Fibroblast of villous mesenchyme (primary cell): ENCODE measurements around the gene NUDT4. TPM values are rescaled to one million over a fixed set of nuclear protein-coding genes. Genes with fewer than 3 reads are reported as not detected.
"Not testable (repeated sequence)": the region's sequence is repeated elsewhere in the genome, so short reads cannot be mapped to it uniquely, and the experiment has no call there.

Experiments
- DNase-seq: peaks from one replicate; pipeline ENCODE4 v3.0.0-alpha.2; 2010; ENCODE audit warnings: low read depth
- H3K4me3 ChIP-seq: 2 replicates; pipeline ENCODE4 v1.5.1; 2011; ENCODE audit warnings: low read depth, mild to moderate bottlenecking, low read length
- CTCF ChIP-seq: IDR thresholded peaks from 2 replicates; pipeline ENCODE4 v1.5.1; 2012; ENCODE audit warnings: low read depth, mild to moderate bottlenecking, low read length; ENCODE audit not compliant: insufficient read depth
- total RNA-seq: library from RNA; depleted of rRNA; stranded (reverse); fragments of >200 nt; gene quantifications from 2 replicates; pipeline ENCODE4 v1.2.3, GENCODE V29; 2012

NUDT4 gene
- total RNA-seq, 1 donor, result 61.3 TPM

- TF ChIP-seq CTCF, result no peak
- H3K4me3 ChIP-seq, result no peak overlapping the region
- DNase-seq, result no peak
These were observed 19.7 kb downstream of the NUDT4 start for GRCh38 chr12:93397412-93397811.

DNA sequence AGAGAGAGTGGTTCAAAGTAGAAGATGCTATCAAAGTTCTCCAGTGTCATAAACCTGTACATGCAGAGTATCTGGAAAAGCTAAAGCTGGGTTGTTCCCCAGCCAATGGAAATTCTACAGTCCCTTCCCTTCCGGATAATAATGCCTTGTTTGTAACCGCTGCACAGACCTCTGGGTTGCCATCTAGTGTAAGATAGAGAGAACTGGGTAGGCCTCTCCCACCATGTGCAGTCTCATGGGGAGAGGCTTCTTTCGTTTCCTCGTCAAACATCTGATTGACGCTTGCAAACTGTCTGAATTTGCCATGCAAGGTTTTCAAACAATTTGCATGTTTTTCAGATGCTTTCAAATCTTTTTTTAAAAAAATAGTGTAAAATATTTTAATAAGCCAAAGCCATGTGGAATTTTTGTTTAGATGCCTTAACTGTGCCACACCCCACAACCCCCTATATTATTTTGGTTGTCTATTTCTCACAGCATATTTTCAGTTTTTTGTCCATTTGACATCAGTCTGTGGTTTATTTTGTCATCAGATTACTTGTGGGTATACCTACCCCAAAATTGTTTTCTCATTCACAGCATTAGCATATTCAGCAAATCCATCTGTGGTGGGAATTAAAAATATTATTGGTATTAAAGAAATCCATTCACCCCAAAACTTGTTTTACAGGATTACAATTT lies 21.6 kb downstream of the NUDT4 start:
- not testable (repeated sequence) for H3K4me3 ChIP-seq, DNase-seq

DNA sequence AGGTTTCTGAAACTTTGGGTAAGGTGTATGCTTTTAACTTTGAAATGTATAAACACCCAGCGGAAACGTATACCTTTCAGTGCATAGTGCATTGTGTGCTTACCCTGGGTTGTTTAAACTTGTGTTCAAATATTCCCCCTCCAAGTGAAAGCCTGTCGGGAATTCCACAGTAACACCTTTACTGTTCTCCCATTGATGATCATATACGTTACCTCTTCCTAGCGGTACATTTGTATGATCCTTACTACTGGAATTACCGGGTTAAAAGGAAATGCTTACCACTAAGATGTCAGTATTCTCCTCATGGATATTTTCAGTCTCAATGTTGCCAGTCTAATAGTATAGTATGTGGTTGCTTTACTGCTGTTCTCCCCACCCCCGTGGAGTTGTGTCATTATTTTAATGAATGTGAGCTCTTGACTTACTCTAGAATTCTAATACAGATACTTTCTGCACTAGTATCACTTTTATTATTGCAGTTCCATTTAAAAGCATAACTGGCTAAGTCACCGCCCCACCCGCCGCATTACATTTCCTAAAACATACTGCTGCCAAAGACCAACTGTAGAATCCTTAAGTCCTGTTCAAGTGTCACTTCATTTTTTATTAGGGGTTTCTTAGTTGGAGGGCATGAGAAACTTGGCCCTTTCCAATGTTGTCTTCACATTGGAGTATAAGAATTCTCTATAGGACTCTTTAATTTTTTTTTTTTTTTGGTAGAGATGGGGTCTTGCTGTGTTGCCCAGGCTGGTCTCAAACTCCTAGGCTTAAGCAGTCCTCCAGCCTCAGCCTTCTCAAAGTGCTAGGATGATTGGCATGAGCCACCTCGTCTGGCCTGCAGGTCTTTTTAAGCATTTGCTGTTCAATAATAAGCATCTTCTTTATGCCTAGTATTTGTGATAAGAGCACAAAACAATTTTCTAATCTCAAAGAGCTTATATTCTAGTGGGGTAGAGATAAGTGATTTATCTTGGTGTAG lies 24.9 kb downstream of the NUDT4 start:
- DNase-seq, result no peak
- no peak for TF ChIP-seq CTCF
- H3K4me3 ChIP-seq, result no peak overlapping the region

GRCh38 chr12:93403988-93404803 lies 26.5 kb downstream of the NUDT4 start:
- TF ChIP-seq CTCF, result no peak
- DNase-seq, result peak; percentile 51
- H3K4me3 ChIP-seq, result no peak overlapping the region

DNA sequence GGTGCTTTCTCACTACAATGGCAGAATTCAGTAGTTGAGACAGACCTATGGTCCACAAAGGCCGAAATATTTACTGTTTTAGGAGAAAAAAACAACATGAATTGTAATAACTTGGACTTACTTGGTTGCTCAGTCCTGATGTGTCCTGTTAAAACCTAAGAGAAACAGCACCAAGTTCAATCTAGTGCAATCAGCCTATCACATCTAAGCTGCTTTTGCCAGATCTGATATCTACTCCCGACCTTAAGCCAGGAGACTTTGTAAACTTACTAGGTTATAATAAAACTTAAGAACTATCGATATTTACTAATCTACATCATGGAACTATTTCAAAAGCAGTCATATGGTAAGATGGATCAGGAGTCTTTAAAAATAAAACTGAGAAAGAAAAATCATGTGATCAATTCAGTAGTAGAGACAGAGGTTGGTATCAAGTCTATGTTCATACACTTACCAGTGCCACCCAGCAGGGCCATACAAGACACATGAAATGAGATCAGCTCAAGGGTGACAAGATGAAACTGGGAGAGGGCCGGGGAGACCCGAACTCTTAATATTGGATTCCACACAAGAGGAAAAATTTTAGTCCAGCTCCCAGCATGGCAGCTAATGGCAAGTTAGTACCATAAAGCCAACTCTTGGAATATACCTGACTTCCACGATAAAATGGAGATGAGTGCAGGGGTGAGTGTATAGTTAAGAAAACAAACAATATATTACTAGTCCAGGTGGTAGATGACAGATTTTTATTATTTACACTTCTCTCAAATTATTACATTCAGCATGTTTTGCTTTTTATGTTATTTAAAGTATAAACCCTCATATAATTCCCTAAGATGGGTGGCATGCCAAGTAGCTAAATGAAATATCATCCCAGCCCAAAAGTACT lies 27.5 kb downstream of the NUDT4 start:
- TF ChIP-seq CTCF, result no peak
- H3K4me3 ChIP-seq, result no peak overlapping the region
- no peak for DNase-seq

DNA sequence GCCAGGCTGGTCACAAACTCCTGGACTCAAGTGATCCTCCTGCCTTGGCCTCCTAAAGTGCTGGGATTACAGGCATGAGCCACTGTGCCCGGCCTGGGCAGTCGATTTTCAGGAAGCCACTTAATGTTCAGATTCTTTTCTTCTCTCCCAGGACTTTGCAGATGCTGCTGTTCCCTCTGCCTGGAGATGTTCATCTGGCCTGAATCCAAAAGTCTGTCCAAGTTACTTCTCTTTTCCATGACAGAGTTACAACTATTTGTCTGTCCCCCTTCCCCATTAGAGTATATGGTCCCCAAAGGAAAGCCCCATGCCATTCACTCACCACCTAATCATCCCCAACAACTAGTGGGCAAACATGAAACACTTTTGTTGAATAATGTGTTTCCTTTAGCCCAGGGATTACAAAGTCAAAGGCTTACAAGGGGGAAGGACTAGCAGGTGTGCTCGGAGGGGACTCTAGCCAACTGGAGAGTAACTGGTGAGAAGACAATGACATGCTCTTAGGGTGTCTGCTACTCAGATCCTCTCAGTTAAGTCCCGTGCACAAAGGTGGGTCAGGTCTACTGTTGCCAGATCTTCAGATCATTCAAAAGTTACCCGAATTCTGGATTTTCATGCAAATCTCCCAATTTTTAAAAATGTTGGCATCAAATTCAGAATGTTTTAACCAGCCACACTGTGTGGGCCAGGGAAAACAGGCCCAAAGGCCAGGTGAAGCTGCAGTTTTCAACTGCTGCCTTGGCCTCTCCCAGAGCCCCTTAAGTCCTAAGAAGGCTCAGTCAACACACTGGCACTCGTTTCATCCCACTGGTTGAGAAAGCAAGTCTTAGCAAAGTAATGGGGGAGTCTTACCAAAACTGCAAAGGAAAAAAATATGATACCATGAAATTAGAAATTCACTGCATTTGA lies 29.6 kb downstream of the NUDT4 start:
- no peak overlapping the region for H3K4me3 ChIP-seq
- DNase-seq, result no peak
- no peak for TF ChIP-seq CTCF
